GM12874 (cell line): ENCODE results near the gene GNAQ.

ENCODE experiments used
- CTCF ChIP-seq: IDR thresholded peaks from 2 replicates; pipeline ENCODE4 v1.5.1; 2011; ENCODE audit warnings: low read depth, mild to moderate bottlenecking, control low read depth, low read length, moderate library complexity; ENCODE audit not compliant: insufficient read depth

GNAQ gene

GRCh38 chr9:77927265-77927664 lies 104.3 kb downstream of the GNAQ start:
- no peak for TF ChIP-seq CTCF

- no peak for TF ChIP-seq CTCF
Measured at GRCh38 chr9:77926371-77926878, 105.2 kb downstream of the GNAQ start.

GRCh38 chr9:77922591-77922990 lies 109.0 kb downstream of the GNAQ start:
- TF ChIP-seq CTCF = no peak

DNA sequence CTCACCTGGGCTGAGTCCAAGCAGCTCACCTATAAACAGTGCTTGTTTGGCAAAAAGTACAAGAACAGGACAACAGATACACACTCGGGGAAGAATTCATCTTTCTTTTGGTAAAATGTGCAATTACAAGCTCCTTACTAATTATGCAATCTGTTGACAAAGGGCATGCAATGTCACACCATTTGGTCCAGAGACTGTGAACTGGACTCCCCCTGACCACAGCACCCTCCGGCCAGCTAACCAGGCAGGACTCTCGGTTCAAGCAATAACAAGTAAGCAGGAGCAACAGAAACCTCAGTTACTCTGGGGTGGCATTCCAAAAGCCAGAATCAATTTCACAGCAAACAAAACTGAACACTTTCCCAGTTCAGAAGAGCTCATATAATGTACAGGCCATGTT lies 113.8 kb downstream of the GNAQ start:
- TF ChIP-seq CTCF = no peak

- no peak for TF ChIP-seq CTCF
Measured at GRCh38 chr9:77916820-77917219, 114.8 kb downstream of the GNAQ start.

DNA sequence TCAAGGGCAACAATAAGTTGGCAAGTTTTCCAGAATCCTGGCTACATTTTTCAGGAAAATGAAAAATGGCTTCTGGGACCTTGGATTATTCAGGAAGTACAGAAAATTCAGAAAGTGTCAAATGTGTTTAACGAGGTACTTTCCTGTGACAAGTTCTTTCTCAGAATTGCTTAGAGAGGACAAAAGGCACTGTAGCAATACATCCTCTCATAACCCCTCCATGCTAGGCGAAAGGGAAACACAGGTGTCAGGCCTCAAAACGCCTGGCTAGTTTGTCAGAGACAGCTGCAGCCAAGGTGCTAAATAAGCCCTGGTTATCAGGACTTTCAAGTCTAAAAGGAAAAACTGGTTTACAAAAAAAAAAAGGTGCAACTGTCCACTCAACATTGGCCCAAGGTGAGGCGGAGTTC lies 115.2 kb downstream of the GNAQ start:
- no peak for TF ChIP-seq CTCF

- TF ChIP-seq CTCF = no peak
Measured at GRCh38 chr9:77915744-77916143, 115.9 kb downstream of the GNAQ start.
